ENCODE measurements around the gene DIAPH3.
A peak's percentile ranks its signal among the peaks of the same experiment; 100 is the strongest.

DIAPH3 gene

DNA sequence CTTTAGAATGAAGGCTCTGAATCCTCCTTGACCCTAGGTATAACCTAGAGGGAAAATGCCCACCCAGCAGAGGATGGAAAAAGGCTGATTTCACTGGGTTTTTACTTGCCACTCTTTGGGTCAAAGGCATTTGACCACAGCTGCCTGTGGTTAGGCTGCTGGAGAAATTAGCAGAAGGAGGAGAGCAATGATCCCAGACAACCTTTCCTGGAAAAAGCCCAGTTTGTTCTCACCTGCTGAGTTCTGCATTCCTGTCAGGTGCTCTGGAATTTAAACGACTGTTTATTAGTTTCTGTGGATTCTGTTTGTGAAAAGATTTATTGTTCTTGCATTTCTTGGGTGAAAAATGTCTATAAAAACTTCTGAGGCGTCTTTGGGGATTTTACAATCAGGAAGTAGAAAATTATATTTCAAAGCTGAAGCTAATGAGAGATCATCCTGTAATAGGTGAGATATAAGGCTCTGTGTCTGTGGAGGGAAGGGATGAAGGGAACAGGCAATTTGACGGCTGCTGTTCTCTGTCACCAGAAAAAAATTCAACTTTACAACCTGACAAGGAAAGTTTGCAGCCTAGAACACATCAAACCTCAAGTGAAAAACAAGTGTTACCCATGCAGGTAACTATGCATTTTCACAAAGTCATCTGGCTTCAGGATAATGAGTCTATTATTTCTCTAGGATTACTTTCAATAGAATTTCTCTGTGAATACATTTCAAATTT is 519.7 kb downstream of the DIAPH3 start:
- H3K36me3 ChIP-seq (ENCODE audit: insufficient read depth, low read length), result no peaks in the 10 kb centered on the region
- H3K9me3 ChIP-seq (ENCODE audit: insufficient read depth, low read depth, low read length), result no peaks in the 10 kb centered on the region
- no peaks in the 10 kb centered on the region for H3K9me2 ChIP-seq (replicated peaks; ENCODE audit: low read depth, low read length)
- TF ChIP-seq CTCF (conservative IDR thresholded peaks at IDR 0.05; ENCODE audit: low read length) (no peak), EZH2phosphoT487 (IDR thresholded peaks at IDR 0.05; ENCODE audit: borderline replicate concordance) (no peak)
- H3F3A ChIP-seq (ENCODE audit: low read depth), result no peaks in the 10 kb centered on the region
- no peak overlapping the region for H3K4me3 ChIP-seq (ENCODE audit: low read length, poor library complexity, severe bottlenecking)
- H2AFZ ChIP-seq (ENCODE audit: low read length), result no peak overlapping the region
- H3K27me3 ChIP-seq (ENCODE audit: insufficient read depth, low read length, poor library complexity, severe bottlenecking), result no peaks in the 10 kb centered on the region
- H3K79me2 ChIP-seq (ENCODE audit: insufficient read depth, low read length), result no peaks in the 10 kb centered on the region
- no peaks in the 10 kb centered on the region for H4K20me1 ChIP-seq (ENCODE audit: insufficient read depth, low read length, poor library complexity, severe bottlenecking)
- H3K4me1 ChIP-seq (ENCODE audit: insufficient read depth, low read length, poor library complexity, severe bottlenecking), result peaks cover 26% of the 10 kb centered on the region
- no peak overlapping the region for H3K9ac ChIP-seq (ENCODE audit: low read depth, low read length, poor library complexity, severe bottlenecking)
- peak overlapping the region; percentile 35 for H3K4me2 ChIP-seq (ENCODE audit: low read depth, low read length, poor library complexity, severe bottlenecking)

- TF ChIP-seq CTCF (conservative IDR thresholded peaks at IDR 0.05; ENCODE audit: low read length), result no peak; the same call in 1 of the 2 replicates
- TF ChIP-seq EZH2phosphoT487 (IDR thresholded peaks at IDR 0.05; ENCODE audit: borderline replicate concordance), result no peak
- H4K20me1 ChIP-seq (ENCODE audit: insufficient read depth, low read length, poor library complexity, severe bottlenecking), result no peaks in the 10 kb centered on the region
- H3K4me1 ChIP-seq (ENCODE audit: insufficient read depth, low read length, poor library complexity, severe bottlenecking), result peaks cover 26% of the 10 kb centered on the region
- H3K4me3 ChIP-seq (ENCODE audit: low read length, poor library complexity, severe bottlenecking), result no peak overlapping the region
- peak overlapping the region; percentile 35 for H3K4me2 ChIP-seq (ENCODE audit: low read depth, low read length, poor library complexity, severe bottlenecking)
- no peaks in the 10 kb centered on the region for H3K9me2 ChIP-seq (replicated peaks; ENCODE audit: low read depth, low read length)
- H3K79me2 ChIP-seq (ENCODE audit: insufficient read depth, low read length), result no peaks in the 10 kb centered on the region
- no peak overlapping the region for H3K9ac ChIP-seq (ENCODE audit: low read depth, low read length, poor library complexity, severe bottlenecking)
- H3F3A ChIP-seq (ENCODE audit: low read depth), result no peaks in the 10 kb centered on the region
- H3K27me3 ChIP-seq (ENCODE audit: insufficient read depth, low read length, poor library complexity, severe bottlenecking), result no peaks in the 10 kb centered on the region
- no peak overlapping the region for H2AFZ ChIP-seq (ENCODE audit: low read length)
- no peaks in the 10 kb centered on the region for H3K36me3 ChIP-seq (ENCODE audit: insufficient read depth, low read length)
- no peaks in the 10 kb centered on the region for H3K9me3 ChIP-seq (ENCODE audit: insufficient read depth, low read depth, low read length)
Observed at GRCh38 chr13:59643364-59643841, 520.3 kb downstream of the DIAPH3 start.

DNA sequence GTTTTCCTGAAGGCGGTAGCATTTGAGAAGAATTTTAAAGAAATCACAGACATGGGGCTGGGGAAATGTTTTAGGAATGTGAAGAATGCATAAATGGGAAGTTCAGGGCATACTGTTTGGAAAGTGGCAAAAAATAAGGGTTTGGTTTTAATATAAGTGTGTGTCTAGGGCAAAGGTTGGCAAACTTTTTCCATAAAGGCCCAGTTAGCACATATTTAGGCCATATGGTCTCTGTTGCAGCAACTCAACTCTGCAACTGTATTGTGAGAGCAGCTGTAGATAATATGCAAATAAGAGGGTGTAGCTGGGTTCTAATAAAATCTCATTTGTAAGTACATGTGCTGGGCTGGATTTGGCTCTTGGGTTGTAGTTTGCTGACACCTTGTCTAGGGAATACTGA is 521.9 kb downstream of the DIAPH3 start:
- H3K9me3 ChIP-seq (ENCODE audit: insufficient read depth, low read depth, low read length), result no peaks in the 10 kb centered on the region
- TF ChIP-seq EZH2phosphoT487 (IDR thresholded peaks at IDR 0.05; ENCODE audit: borderline replicate concordance), result no peak
- TF ChIP-seq CTCF (conservative IDR thresholded peaks at IDR 0.05; ENCODE audit: low read length), result no peak
- no peak overlapping the region for H2AFZ ChIP-seq (ENCODE audit: low read length)
- peaks cover 26% of the 10 kb centered on the region for H3K4me1 ChIP-seq (ENCODE audit: insufficient read depth, low read length, poor library complexity, severe bottlenecking)
- no peaks in the 10 kb centered on the region for H3F3A ChIP-seq (ENCODE audit: low read depth)
- H3K4me2 ChIP-seq (ENCODE audit: low read depth, low read length, poor library complexity, severe bottlenecking), result no peak overlapping the region
- no peaks in the 10 kb centered on the region for H3K27me3 ChIP-seq (ENCODE audit: insufficient read depth, low read length, poor library complexity, severe bottlenecking)
- no peaks in the 10 kb centered on the region for H4K20me1 ChIP-seq (ENCODE audit: insufficient read depth, low read length, poor library complexity, severe bottlenecking)
- H3K79me2 ChIP-seq (ENCODE audit: insufficient read depth, low read length), result no peaks in the 10 kb centered on the region
- H3K4me3 ChIP-seq (ENCODE audit: low read length, poor library complexity, severe bottlenecking), result no peak overlapping the region
- H3K36me3 ChIP-seq (ENCODE audit: insufficient read depth, low read length), result no peaks in the 10 kb centered on the region
- H3K9ac ChIP-seq (ENCODE audit: low read depth, low read length, poor library complexity, severe bottlenecking), result no peak overlapping the region
- no peaks in the 10 kb centered on the region for H3K9me2 ChIP-seq (replicated peaks; ENCODE audit: low read depth, low read length)
